PC-3 (cell line): ENCODE measurements around the gene NEURL3. TPM values are rescaled to one million over a fixed set of nuclear protein-coding genes. Genes with fewer than 3 reads are reported as not detected.

ENCODE experiments used
- ATAC-seq: fragments of 200-7000 bp; cut with Tn5 transposase; 2 replicates; pipeline ENCODE4 v1.9.1; 2020; ENCODE audit warnings: mild to moderate bottlenecking, moderate library complexity
- BruUV-seq: library from RNA; stranded (reverse); fragments of 400-500 nt; replicated peaks from 2 replicates; lab custom pipeline; 2021; lab: Mats Ljungman, UMichigan
- CTCF ChIA-PET: fragments of 300-600 bp; sonication (Branson Sonifier 250); formaldehyde crosslinking; loops from one replicate; lab custom pipeline; 2022; ENCODE audit warnings: antibody characterized with exemption; lab: Charles Lee
- POLR2A ChIA-PET: fragments of 300-600 bp; sonication (Branson Sonifier 250); formaldehyde crosslinking; loops from one replicate; lab custom pipeline; 2022; ENCODE audit warnings: antibody characterized with exemption; ENCODE audit not compliant: unreplicated experiment; lab: Charles Lee
- DNase-seq: peaks from one replicate; pipeline ENCODE4 v3.0.0-alpha.2; 2015
- H2AFZ ChIP-seq: fragments of 300-600 bp; sonication (generic); 2 replicates; pipeline ENCODE4 v1.6.0; 2016; ENCODE audit warnings: antibody characterized with exemption, low read length
- H3F3A ChIP-seq: fragments of 300-600 bp; sonication (generic); one replicate; pipeline ENCODE4 v1.6.0; 2017; ENCODE audit warnings: antibody characterized with exemption, low read length, control low read depth, mild to moderate bottlenecking; ENCODE audit not compliant: unreplicated experiment
- H3K27ac ChIP-seq: fragments of 300-600 bp; sonication (generic); 2 replicates; pipeline ENCODE4 v1.5.1; 2016; ENCODE audit warnings: mild to moderate bottlenecking, low read length
- H3K27me3 ChIP-seq: fragments of 300-600 bp; sonication (generic); 2 replicates; pipeline ENCODE4 v1.6.1; 2016; ENCODE audit warnings: low read length, mixed read lengths
- H3K36me3 ChIP-seq: fragments of 300-600 bp; sonication (generic); 2 replicates; pipeline ENCODE4 v1.6.1; 2016; ENCODE audit warnings: low read depth, mixed run types, low read length, mixed read lengths
- H3K4me1 ChIP-seq: fragments of 300-600 bp; sonication (generic); 2 replicates; pipeline ENCODE4 v1.5.1; 2016; ENCODE audit warnings: low read length; ENCODE audit not compliant: insufficient read depth
- H3K4me2 ChIP-seq: fragments of 300-600 bp; sonication (generic); 2 replicates; pipeline ENCODE4 v1.6.0; 2016; ENCODE audit warnings: low read length
- H3K4me3 ChIP-seq: fragments of 300-600 bp; sonication (generic); 2 replicates; pipeline ENCODE4 v1.5.1; 2016; ENCODE audit warnings: mild to moderate bottlenecking, low read length, mixed read lengths
- H3K79me2 ChIP-seq: fragments of 300-600 bp; sonication (generic); 2 replicates; pipeline ENCODE4 v1.6.1; 2017; ENCODE audit warnings: low read length, mixed read lengths
- H3K9ac ChIP-seq: fragments of 300-600 bp; sonication (generic); 2 replicates; pipeline ENCODE4 v1.6.0; 2016; ENCODE audit warnings: mild to moderate bottlenecking, low read length
- H3K9me2 ChIP-seq: fragments of 300-600 bp; sonication (generic); replicated peaks from 2 replicates; pipeline ENCODE4 v1.6.1; 2016; ENCODE audit warnings: mixed run types, low read length, mixed read lengths
- H3K9me3 ChIP-seq: fragments of 300-600 bp; sonication (generic); 2 replicates; pipeline ENCODE4 v1.6.1; 2016; ENCODE audit warnings: low read length, mixed read lengths
- H4K20me1 ChIP-seq: fragments of 300-600 bp; sonication (generic); 2 replicates; pipeline ENCODE4 v1.6.1; 2016; ENCODE audit warnings: low read length, mixed read lengths
- CTCF ChIP-seq: fragments of 300-600 bp; sonication (generic); conservative IDR thresholded peaks from 2 replicates; pipeline ENCODE4 v1.5.1; 2017; ENCODE audit warnings: antibody characterized with exemption, low read depth, mild to moderate bottlenecking, low read length
- EZH2 ChIP-seq: fragments of 300-600 bp; sonication (generic); IDR thresholded peaks from one replicate; pipeline ENCODE4 v1.6.1; 2017; ENCODE audit warnings: antibody characterized with exemption, mild to moderate bottlenecking, low read length; ENCODE audit not compliant: unreplicated experiment
- EZH2phosphoT487 ChIP-seq: fragments of 300-600 bp; sonication (generic); IDR thresholded peaks from 2 replicates; pipeline ENCODE4 v1.6.1; 2018; ENCODE audit warnings: mild to moderate bottlenecking, antibody characterized with exemption, low read length, borderline replicate concordance
- intact Hi-C: fragments of 100-400 bp; cut with micrococcal nuclease; formaldehyde crosslinking; loops from 2 replicates; pipeline ENCODE4 v1.9.0; 2023
- total RNA-seq: library from RNA; depleted of rRNA; stranded (reverse); fragments of >200 nt; gene quantifications from 2 replicates; pipeline ENCODE4 v1.2.3, GENCODE V29; 2014

Gene NEURL3
- total RNA-seq, 1 experiment from 2014 or later: 0.18 TPM

- H3K27me3 ChIP-seq: no peaks in the 10 kb centered on the region
- TF ChIP-seq EZH2 (no peak), EZH2phosphoT487 (no peak)
- H3K9me2 ChIP-seq: no peaks in the 10 kb centered on the region
- DNase-seq (no peak), ATAC-seq (no peak)
- no peak overlapping the region for H2AFZ ChIP-seq
- H3K9ac ChIP-seq: no peak overlapping the region
- H3K4me1 ChIP-seq: no peaks in the 10 kb centered on the region
- H3K27ac ChIP-seq: no peak overlapping the region
- no peaks in the 10 kb centered on the region for H3K36me3 ChIP-seq
- intact Hi-C loops: no loop called here
- H3K9me3 ChIP-seq: no peaks in the 10 kb centered on the region
- BruUV-seq: no TSS peak
- no peak overlapping the region for H3K4me2 ChIP-seq
- H3K4me3 ChIP-seq: no peak overlapping the region
- H3K79me2 ChIP-seq: no peaks in the 10 kb centered on the region
- ChIA-PET CTCF (no interaction called here), POLR2A (no interaction called here)
- H3F3A ChIP-seq: no peaks in the 10 kb centered on the region
- no peaks in the 10 kb centered on the region for H4K20me1 ChIP-seq
These were observed 33.4 kb downstream of the NEURL3 start for GRCh38 chr2:96471772-96472171.

- CTCF ChIA-PET: no interaction called here
- no peak for DNase-seq
- Histone ChIP-seq H3K9me3 (no peaks in the 10 kb centered on the region), H3K4me2 (no peak overlapping the region), H3K4me3 (no peak overlapping the region), H3K9ac (no peak overlapping the region), H2AFZ (no peak overlapping the region), H3K36me3 (no peaks in the 10 kb centered on the region), H3K9me2 (no peaks in the 10 kb centered on the region), H3F3A (no peaks in the 10 kb centered on the region), H3K4me1 (no peaks in the 10 kb centered on the region), H3K27me3 (no peaks in the 10 kb centered on the region), H3K79me2 (no peaks in the 10 kb centered on the region), H4K20me1 (no peaks in the 10 kb centered on the region), H3K27ac (no peak overlapping the region)
- BruUV-seq: no TSS peak
- no peak for ATAC-seq
- no peak for TF ChIP-seq EZH2
- no peak for TF ChIP-seq CTCF
- TF ChIP-seq EZH2phosphoT487: no peak
- POLR2A ChIA-PET: no interaction called here
- intact Hi-C loops: no loop called here
These were observed 34.5 kb downstream of the NEURL3 start for GRCh38 chr2:96470636-96471035.

- Histone ChIP-seq H3K9ac (no peak overlapping the region), H3K79me2 (no peaks in the 10 kb centered on the region), H3K4me1 (no peaks in the 10 kb centered on the region), H3F3A (no peaks in the 10 kb centered on the region), H4K20me1 (no peaks in the 10 kb centered on the region), H2AFZ (no peak overlapping the region), H3K9me3 (no peaks in the 10 kb centered on the region), H3K4me2 (no peak overlapping the region), H3K27me3 (no peaks in the 10 kb centered on the region), H3K27ac (no peak overlapping the region), H3K9me2 (no peaks in the 10 kb centered on the region), H3K36me3 (no peaks in the 10 kb centered on the region), H3K4me3 (no peak overlapping the region)
- TF ChIP-seq EZH2phosphoT487: no peak
- no peak for TF ChIP-seq CTCF
- TF ChIP-seq EZH2: no peak
- ChIA-PET CTCF (no interaction called here), POLR2A (interaction anchor here (0.7 kb wide), 1 partner anchor 129 kb away, joined by 5 read pairs; no protein-coding TSS in a partner anchor)
- intact Hi-C loops: no loop called here
- BruUV-seq: no TSS peak
- ATAC-seq (no peak), DNase-seq (no peak)
These were observed 35.0 kb downstream of the NEURL3 start for GRCh38 chr2:96470109-96470508.
